Ectodermal cell (in vitro differentiated cells): ENCODE data around the gene SLAMF6.
"Not testable (repeated sequence)": the region's sequence is repeated elsewhere in the genome, so short reads cannot be mapped to it uniquely, and the experiment has no call there.

Experiments
- H3K27ac ChIP-seq: 2 replicates; pipeline ENCODE4 v1.7.0; 2013; ENCODE audit warnings: mild to moderate bottlenecking, low read depth, low read length; ENCODE audit not compliant: insufficient read depth, poor library complexity, severe bottlenecking
- H3K27me3 ChIP-seq: 2 replicates; pipeline ENCODE4 v1.7.0; 2013; ENCODE audit warnings: mild to moderate bottlenecking, low read length; ENCODE audit not compliant: insufficient read depth, control insufficient read depth, poor library complexity, severe bottlenecking
- H3K36me3 ChIP-seq: one replicate; pipeline ENCODE4 v1.7.0; 2013; ENCODE audit warnings: low read length; ENCODE audit not compliant: control insufficient read depth, insufficient read depth
- H3K4me1 ChIP-seq: one replicate; pipeline ENCODE4 v1.7.0; 2013; ENCODE audit warnings: low read length; ENCODE audit not compliant: control insufficient read depth, insufficient read depth
- H3K4me3 ChIP-seq: 2 replicates; pipeline ENCODE4 v1.7.0; 2013; ENCODE audit warnings: low read depth, low read length, control low read depth; ENCODE audit not compliant: insufficient read depth
- H3K9me3 ChIP-seq: 2 replicates; pipeline ENCODE4 v1.7.0; 2013; ENCODE audit warnings: mild to moderate bottlenecking, low read length, moderate library complexity; ENCODE audit not compliant: control insufficient read depth
- WGBS, 2 experiments: methylation state at CpG; one replicate each; pipeline ENCODE4 v1.1.7; 2013; ENCODE audit warnings: missing lambda C conversion rate in 2 of 2; 5-methylcytosine and 5-hydroxymethylcytosine counted together

The SLAMF6 gene

DNA sequence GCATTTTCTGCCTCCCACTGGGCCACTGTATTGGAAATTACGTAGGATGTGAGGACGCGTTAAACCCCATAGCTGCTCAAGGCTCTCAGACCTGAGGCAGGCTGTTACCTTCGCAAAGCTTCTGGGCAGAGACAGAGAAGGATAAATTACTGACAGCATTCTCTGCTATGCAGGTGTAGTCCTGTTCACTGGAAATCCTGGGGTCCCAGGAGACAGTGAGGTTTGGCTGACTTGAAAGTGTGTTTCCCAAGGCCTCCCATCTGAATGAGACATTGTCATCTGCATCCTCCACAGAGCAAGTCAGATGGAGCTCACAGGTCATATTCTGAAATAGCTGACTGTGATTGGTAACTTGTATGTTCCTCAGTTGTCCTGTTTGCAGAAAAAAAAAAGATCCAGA lies 32.0 kb downstream of the SLAMF6 start:
- no peaks in the 10 kb centered on the region for H3K36me3 ChIP-seq
- H3K9me3 ChIP-seq, result no peaks in the 10 kb centered on the region
- no peaks in the 10 kb centered on the region for H3K4me1 ChIP-seq
- H3K27ac ChIP-seq, result no peak overlapping the region
- H3K27me3 ChIP-seq, result no peaks in the 10 kb centered on the region
- 75 to 78% methylated on average over 4 of the region's 4 CpGs for WGBS, 2 experiments
- H3K4me3 ChIP-seq, result no peak overlapping the region

DNA sequence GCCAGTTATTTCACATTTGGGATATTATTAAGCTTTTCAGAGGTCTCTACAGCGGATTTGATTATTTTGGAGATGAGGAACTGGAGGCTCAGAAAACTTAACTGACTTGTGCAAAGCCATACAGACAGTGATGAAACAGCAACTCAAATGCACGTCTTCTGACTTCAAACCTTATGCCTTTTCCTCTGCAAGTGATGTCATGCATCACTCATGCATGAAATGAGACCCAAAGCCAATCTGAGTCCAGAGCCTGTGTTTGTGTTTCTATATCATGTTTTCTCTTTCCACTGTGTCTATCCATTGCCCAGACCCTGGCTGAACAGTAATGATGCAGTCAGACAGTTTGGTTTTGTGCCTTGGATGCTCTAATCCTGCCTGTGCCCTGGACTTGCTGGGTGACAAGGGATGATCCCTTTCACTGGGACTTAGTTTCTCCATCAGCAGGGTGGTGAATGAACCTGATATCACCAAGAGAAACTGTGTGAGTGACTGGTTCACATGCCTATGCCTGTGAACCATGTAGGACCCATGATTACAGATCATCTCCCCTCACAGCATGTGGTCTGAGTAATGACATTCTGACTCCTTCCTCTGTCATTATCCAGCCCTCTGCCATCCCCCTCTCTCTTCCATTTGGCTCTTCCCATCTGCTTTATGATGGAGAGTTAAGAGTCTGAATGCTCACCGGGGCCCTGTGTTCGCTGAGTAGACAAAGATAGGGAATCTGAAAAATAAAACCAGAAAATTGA lies 33.4 kb downstream of the SLAMF6 start:
- Histone ChIP-seq H3K4me3 (no peak overlapping the region), H3K27me3 (no peaks in the 10 kb centered on the region), H3K27ac (no peak overlapping the region), H3K4me1 (no peaks in the 10 kb centered on the region), H3K9me3 (no peaks in the 10 kb centered on the region), H3K36me3 (no peaks in the 10 kb centered on the region)
- 94 to 97% methylated on average over 4 of the region's 4 CpGs for WGBS, 2 experiments

DNA sequence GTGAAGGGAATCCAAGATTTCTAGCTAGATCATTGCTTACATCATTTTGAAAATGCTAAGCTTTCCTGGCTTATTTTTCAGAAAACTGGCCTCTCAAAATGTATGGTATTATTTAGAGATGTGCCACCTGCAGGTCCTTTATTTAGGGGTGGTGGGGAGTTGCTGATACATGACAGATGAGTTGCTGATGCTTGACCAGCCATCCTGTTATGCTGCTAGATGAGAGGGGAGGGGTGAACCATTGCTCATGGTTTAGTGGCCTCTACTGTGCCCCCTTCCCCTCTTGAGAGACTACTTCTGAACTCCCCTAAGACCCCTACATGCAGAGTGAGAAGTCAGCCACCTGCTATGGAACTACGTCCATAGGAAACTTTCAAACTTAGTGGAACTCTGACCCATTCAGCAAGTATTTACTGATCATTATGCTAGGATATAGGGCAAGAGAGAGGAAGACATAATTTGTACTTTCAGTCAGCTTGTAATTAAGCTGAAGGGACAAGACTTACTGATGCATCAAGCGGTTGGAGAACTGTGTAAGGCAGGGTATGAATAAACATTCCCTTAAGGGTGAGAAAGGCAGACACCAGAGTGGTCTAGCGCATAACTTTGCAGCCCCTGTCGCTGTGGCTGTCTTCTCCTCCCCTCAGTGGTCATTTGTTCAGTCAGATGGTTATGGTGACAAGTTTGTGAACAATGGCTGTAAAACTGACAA lies 34.6 kb downstream of the SLAMF6 start:
- H3K27ac ChIP-seq, result no peak overlapping the region
- no peak overlapping the region for H3K4me3 ChIP-seq
- no peaks in the 10 kb centered on the region for H3K36me3 ChIP-seq
- H3K4me1 ChIP-seq, result no peaks in the 10 kb centered on the region
- H3K9me3 ChIP-seq, result no peaks in the 10 kb centered on the region
- no peaks in the 10 kb centered on the region for H3K27me3 ChIP-seq
- 95 to 97% methylated on average over 4 of the region's 4 CpGs for WGBS, 2 experiments

DNA sequence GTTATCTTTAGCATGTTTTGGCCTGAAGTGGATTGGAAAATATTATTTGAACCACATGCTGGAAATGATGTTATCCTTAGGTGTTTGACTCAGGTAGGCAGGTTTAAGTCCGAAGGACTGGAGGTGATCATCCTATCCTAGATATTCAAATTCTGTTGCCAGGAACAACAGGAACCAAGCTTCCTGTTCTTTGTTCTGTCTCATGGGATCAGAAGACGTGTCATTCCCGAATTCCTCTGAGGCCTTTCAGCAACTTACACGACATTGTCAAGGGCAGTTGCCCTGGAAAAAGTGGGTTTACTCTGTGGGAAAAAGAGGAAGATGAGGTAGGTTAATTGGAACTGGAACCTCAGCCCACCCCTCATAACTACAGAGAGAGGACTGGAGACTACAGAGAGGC lies 36.6 kb downstream of the SLAMF6 start:
- Histone ChIP-seq H3K4me1 (no peaks in the 10 kb centered on the region), H3K4me3 (no peak overlapping the region), H3K27me3 (no peaks in the 10 kb centered on the region), H3K9me3 (no peaks in the 10 kb centered on the region), H3K27ac (no peak overlapping the region), H3K36me3 (no peaks in the 10 kb centered on the region)
- WGBS, 2 experiments, result 55 to 74% methylated on average over 4 of the region's 4 CpGs

DNA sequence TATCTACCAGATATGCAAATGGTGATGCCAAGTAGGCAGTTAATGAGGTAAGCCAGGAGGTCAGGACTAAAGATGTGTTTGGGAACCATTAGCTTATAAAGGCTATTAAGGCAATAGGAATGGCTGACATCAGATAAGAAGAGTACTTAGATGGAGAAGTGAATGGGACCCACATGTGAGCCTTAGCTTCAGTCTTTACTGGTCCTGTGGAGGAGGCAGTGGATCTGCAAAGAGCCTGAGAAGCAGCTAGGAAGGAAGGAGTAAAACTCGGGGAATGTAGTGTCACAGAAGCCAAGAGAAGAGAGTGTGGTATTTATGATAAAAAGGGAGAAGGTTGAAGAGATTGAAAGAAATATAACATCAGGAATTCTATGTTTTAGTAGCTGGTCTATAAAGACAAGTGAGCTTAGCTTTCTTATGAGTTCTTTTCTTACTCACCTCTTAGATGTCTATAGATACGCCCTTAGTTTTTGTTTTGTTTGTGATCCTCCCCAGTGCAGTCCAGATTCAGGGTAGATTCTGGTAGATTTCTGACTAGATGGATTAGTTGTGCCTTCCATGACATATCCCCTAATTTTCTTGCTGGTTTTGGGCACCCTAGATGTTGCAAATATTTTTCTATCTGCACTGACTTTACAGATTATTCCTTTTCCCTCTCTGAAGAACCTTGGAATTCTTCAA lies 39.4 kb downstream of the SLAMF6 start:
- no peaks in the 10 kb centered on the region for H3K9me3 ChIP-seq
- no peak overlapping the region for H3K27ac ChIP-seq
- no peaks in the 10 kb centered on the region for H3K4me1 ChIP-seq
- no peaks in the 10 kb centered on the region for H3K27me3 ChIP-seq
- WGBS, 2 experiments, result 88 to 94% methylated on average over 2 of the region's 2 CpGs
- no peak overlapping the region for H3K4me3 ChIP-seq
- H3K36me3 ChIP-seq, result no peaks in the 10 kb centered on the region

DNA sequence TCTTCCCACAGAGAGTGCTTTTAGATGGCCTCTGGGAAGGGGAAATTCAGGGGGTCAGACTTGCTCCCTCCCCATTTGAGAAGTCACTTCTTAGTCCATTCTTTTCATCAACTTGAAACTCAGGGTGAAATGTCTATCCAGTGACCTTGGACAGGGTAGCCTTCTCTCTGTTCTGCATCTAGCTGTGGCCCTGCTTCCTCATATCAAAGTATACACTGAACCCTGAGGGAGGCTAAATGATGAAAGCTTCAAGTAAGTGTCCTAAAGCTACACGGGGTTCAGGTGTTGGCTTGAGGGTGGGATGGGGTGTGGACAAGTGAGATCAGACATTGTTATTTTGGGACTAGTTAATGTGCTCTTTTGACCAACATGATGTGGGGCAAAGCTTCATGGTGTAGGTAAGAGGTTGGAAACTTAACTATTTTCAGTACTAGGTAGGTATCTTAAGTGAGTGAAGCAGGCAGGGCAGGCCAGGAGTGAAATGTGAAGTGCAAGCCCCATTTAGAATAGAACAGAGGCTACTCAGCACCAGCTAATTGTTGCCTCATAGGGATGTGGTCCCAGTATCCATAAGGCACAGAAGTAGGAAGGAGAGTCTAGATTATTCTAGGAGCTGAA lies 41.0 kb downstream of the SLAMF6 start:
- Histone ChIP-seq H3K4me1 (no peaks in the 10 kb centered on the region), H3K27me3 (no peaks in the 10 kb centered on the region), H3K27ac (no peak overlapping the region), H3K9me3 (no peaks in the 10 kb centered on the region), H3K36me3 (no peaks in the 10 kb centered on the region), H3K4me3 (no peak overlapping the region)
- WGBS, 2 experiments, result 91 to 94% methylated on average over 1 of the region's 1 CpG

DNA sequence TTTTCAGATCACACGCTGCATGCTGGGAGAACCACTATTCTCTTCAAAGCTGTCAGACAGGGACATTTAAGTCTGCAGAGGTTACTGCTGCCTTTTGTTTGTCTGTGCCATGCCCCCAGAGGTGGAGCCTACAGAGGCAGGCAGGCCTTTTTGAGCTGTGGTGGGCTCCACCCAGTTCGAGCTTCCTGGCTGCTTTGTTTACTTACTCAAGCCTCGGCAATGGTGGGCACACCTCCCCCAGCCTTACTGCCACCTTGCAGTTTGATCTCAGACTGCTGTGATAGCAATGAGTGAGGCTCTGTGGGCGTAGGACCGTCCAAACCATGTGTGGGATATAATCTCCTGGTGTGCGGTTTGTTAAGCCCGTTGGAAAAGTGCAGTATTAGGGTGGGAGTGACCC lies 42.3 kb downstream of the SLAMF6 start:
- H3K4me1 ChIP-seq, H3K4me3 ChIP-seq, H3K9me3 ChIP-seq, H3K27me3 ChIP-seq, H3K36me3 ChIP-seq, H3K27ac ChIP-seq: not testable (repeated sequence)
- WGBS, 2 experiments, result 95% methylated on average over 7 of the region's 7 CpGs

DNA sequence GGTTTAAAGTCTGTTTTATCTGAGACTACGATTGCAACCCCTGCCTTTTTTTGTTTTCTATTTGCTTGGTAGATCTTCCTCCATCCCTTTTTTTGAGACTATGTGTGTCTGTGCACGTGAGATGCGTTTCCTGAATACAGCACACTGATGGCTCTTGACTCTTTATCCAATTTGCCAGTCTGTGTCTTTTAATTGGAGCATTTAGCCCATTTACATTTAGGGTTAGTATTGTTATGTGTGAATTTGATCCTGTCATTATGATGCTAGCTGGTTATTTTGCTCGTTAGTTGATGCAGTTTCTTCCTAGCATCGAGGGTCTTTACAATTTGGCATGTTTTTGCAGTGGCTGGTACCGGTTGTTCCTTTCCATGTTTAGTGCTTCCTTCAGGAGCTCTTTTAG lies 44.0 kb downstream of the SLAMF6 start:
- not testable (repeated sequence) for H3K4me3 ChIP-seq, H3K36me3 ChIP-seq, H3K4me1 ChIP-seq, H3K27ac ChIP-seq, H3K27me3 ChIP-seq, H3K9me3 ChIP-seq
- WGBS, 2 experiments, result 89 to 95% methylated on average over 6 of the region's 6 CpGs

DNA sequence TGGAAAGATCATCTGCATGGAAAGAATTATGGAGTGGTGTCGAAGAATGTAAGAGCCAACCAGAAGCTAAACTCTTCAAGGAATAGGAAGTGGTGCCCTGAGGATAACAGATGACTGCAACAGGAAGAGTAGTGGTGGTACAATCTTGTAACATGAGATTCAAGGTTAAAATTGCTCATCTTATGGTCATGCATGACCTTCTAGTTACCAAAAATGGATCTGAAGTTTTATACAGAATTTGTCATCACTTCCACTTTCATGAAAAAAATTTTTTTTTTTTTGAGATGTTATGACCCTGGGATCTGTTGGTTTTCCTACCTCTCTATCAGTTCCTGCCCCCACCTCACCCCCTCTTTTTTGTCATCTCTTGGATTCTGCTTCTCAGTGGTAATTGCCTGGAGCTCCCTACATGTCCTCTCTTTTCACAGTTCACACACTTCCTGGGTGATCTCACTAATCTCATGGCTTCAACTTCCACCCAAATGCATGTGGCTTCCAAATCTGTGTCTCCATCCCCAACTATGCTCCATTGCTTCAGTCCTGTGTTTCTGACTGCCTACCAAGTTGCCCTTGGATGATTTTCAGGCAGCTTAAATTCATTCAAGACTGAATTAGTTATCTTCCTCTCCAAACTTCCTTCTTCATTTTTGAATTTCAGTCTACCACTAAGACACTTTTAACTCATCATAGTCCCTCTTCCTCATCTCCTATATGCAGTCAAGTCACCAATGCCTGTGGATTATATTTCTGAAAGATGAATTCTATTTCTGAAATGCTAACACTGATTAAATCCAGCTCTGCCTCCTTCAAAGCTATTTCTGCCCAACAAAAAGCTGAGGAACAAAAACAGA lies 48.4 kb downstream of the SLAMF6 start:
- Histone ChIP-seq H3K27ac (no peak overlapping the region), H3K4me1 (no peaks in the 10 kb centered on the region), H3K9me3 (no peaks in the 10 kb centered on the region), H3K4me3 (no peak overlapping the region), H3K27me3 (no peaks in the 10 kb centered on the region), H3K36me3 (no peaks in the 10 kb centered on the region)
- 96 to 100% methylated on average over 1 of the region's 1 CpG for WGBS, 2 experiments
